Smooth muscle cell of bladder (primary cell): ENCODE results near the gene TRAPPC2L. TPM values are rescaled to one million over a fixed set of nuclear protein-coding genes. Genes with fewer than 3 reads are reported as not detected.

Experiments used
- total RNA-seq: library from RNA; depleted of rRNA; stranded (reverse); fragments of >200 nt; gene quantifications from 2 replicates; pipeline ENCODE4 v1.2.3, GENCODE V29; 2014

Gene TRAPPC2L, protein sequence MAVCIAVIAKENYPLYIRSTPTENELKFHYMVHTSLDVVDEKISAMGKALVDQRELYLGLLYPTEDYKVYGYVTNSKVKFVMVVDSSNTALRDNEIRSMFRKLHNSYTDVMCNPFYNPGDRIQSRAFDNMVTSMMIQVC
- 55.5 and 83.8 TPM in 2 replicates for total RNA-seq

DNA sequence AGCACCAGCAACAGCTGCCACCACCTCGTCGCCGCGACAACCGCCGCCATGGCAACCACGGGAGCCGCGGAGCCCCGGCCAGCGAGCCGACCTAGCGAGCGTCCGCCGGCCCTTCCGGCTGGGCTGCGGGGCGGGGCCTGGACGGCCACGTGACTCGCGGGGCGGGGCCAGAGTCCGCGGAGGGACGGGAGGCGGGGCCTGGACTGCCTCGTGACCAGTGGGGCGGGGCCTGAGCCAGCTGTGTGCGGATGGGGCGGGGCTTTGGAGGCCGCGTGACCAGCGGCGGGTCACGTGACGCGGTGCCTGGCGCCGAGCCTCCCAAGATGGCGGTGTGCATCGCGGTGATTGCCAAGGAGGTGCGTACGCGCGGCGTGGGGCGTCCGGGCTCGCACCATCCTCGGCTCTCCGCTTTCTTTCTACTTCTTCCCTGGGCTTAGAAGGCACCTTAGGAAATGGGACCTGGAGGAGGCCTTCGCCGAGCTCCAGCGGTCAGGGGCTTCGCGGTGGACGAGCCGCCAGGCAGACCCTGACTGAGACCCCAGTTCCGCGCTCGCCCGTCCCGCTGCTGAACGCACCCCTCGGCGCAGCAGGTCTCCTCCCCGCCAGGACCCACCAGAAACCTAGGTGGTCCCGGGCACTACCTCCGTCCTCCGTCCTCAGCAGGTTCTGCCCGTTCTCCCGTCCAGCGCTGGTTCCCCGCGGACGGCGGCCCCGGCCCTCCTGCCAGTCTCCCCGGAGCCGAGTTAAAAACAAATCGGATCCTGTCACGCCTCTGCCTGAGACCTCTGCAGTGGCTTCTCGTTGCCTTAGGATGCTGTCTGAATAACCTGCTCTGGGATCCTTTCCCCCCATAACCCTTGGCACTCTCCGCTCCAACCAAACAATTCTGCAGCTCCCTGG lies at the start of gene TRAPPC2L, which contains the start of gene GALNS:
TRAPPC2L (plus strand) TSS at position 300 of the 900 bp plus-strand sequence; CDS start at position 324, 24 bp downstream.
GALNS (minus strand) TSS at position 120 of the 900 bp plus-strand sequence; CDS start at position 50, 70 bp downstream.

DNA sequence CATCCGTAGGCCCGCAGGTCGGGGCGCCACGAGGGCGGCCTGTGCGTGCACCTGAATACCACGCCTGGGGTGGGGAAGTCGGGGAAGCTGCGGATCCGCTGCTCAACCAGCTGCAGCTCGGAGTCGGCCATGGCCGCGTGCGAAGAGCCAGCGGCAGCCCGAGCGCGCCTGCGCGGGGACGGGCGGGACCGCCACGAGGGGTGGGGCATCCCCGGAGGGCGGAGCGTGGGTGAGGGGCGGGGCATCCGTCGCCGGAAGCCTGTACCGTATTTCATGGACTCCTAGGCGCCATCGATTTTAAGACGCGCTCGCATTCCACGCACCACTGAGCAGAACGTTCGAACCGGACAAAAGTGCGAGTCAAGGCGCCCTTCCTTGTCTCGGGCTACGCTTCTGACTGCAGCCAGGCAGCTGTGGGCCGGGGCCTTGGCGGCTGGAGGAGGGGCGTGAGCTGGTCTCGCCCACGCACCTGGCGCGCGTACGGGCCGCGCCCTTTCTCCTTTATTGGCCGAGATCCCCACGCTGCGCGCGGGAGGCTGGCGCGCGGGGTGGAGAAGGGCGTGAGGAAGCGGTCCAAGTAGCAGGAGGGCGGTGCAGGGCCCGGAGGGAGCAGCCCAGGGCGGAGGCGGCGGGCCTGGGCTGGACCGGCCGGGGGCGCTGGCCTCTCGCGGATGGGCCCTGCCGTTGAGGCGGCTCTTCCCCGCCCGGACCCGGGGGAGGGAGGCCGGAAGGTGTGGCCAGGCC lies 45.0 kb upstream of the TRAPPC2L start, which contains the start of gene APRT:
APRT (minus strand) TSS at position 160 of the 744 bp plus-strand sequence; CDS start at position 131, 29 bp downstream.

DNA sequence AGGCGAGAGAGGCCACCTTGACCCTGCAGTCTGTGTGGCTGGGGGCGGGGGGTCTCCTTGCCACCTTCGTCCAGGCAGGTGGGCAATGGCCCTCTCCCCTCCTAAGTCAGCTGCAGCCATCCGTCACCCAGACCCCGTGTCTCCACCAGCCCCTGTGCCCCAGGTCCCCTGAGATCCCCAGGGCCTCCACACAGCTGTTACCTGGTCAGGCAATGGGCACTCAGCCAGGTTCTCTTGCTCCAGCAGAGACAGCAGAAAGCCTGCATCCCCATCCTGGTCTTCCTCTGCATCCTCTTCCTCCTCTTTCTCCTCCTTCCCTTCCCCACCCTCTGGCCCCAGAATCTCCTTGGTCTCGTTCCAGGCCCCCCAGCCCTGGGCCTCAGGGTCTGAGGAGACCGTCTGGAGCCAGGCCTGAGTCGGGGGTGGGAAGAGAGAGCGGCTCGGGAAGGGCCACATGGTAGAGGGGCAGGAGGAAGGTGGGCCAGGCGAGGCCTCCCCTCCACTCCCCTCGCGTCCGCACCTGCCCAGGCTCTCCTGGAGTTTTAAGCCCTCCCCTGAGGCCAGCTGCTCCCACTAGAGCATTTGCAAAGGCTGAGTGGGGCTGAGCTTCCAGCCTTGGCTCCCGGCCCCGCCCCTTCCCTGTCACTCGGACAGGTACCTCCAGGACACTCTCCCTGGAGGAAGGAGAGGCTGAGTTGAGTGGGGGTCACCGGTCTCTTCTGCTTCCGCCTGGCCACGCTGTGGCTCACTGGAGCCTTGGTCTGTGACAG lies 9.4 kb downstream of the TRAPPC2L start, which contains the start of gene PABPN1L:
PABPN1L (minus strand) TSS at position 510 of the 770 bp plus-strand sequence; CDS start at position 456, 54 bp downstream.

Other genes starting within 250 kb of the TRAPPC2L start
- not detected in 2 replicates for gene IL17C, start 218.6 kb upstream of the TRAPPC2L start, total RNA-seq
- 311 and 407 TPM in 2 replicates for gene CYBA, start 206.1 kb upstream of the TRAPPC2L start, total RNA-seq
- 117 and 128 TPM in 2 replicates for gene MVD, start 194.0 kb upstream of the TRAPPC2L start, total RNA-seq
- gene SNAI3, start 170.6 kb upstream of the TRAPPC2L start, total RNA-seq: under 0.01 TPM in 1 of 2 replicates, not detected in the other
- gene RNF166, start 150.7 kb upstream of the TRAPPC2L start, total RNA-seq: 11.0 and 14.8 TPM in 2 replicates
- 14.6 and 21.0 TPM in 2 replicates for gene CTU2, start 150.6 kb upstream of the TRAPPC2L start, total RNA-seq
- gene PIEZO1, start 71.9 kb upstream of the TRAPPC2L start, total RNA-seq: 117 and 159 TPM in 2 replicates
- 1.2 and 1.6 TPM in 2 replicates for gene CDT1, start 53.3 kb upstream of the TRAPPC2L start, total RNA-seq
- gene APRT, start 45.2 kb upstream of the TRAPPC2L start, total RNA-seq: 61.8 and 78.5 TPM in 2 replicates
- 18.5 and 25.1 TPM in 2 replicates for gene GALNS, start 180 bp upstream of the TRAPPC2L start, total RNA-seq
- not detected in 2 replicates for gene PABPN1L, start 9.5 kb downstream of the TRAPPC2L start, total RNA-seq
- gene CBFA2T3, start 120.1 kb downstream of the TRAPPC2L start, total RNA-seq: not detected in 2 replicates
- 19.3 and 24.7 TPM in 2 replicates for gene ACSF3, start 236.7 kb downstream of the TRAPPC2L start, total RNA-seq